ENCODE results near the gene USP17L5. TPM values are rescaled to one million over a fixed set of nuclear protein-coding genes. Genes with fewer than 3 reads are reported as not detected.
"Not testable (repeated sequence)": the region's sequence is repeated elsewhere in the genome, so short reads cannot be mapped to it uniquely, and the experiment has no call there.

USP17L5 gene, protein sequence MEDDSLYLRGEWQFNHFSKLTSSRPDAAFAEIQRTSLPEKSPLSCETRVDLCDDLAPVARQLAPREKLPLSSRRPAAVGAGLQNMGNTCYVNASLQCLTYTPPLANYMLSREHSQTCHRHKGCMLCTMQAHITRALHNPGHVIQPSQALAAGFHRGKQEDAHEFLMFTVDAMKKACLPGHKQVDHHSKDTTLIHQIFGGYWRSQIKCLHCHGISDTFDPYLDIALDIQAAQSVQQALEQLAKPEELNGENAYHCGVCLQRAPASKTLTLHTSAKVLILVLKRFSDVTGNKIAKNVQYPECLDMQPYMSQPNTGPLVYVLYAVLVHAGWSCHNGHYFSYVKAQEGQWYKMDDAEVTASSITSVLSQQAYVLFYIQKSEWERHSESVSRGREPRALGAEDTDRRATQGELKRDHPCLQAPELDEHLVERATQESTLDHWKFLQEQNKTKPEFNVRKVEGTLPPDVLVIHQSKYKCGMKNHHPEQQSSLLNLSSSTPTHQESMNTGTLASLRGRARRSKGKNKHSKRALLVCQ
- polyA plus RNA-seq (ENCODE audit: insufficient read length in 3 of 3) = not detected
- long read RNA-seq, donor 1 = 0 reads
- long read RNA-seq, donor 2 = 0 reads
- long read RNA-seq, donor 3 = 0 reads
- long read RNA-seq, donor 4 = 0 reads
- long read RNA-seq, donor 5 = 0 reads
- long read RNA-seq, donor 6 = 0 reads
- long read RNA-seq, donor 7 = 0 reads
- long read RNA-seq, donor 8 = 0 reads
- long read RNA-seq, donor 9 = 0 reads
- long read RNA-seq, donor 10 = 0 reads
- long read RNA-seq, donor 11 = 0 reads
- long read RNA-seq, donor 12 = 0 reads
- long read RNA-seq, donor 13 = 0 reads
- long read RNA-seq, donor 14 = 0 reads
- long read RNA-seq, donor 15 = 0 reads
- long read RNA-seq, donor 16 = 0 reads

DNA sequence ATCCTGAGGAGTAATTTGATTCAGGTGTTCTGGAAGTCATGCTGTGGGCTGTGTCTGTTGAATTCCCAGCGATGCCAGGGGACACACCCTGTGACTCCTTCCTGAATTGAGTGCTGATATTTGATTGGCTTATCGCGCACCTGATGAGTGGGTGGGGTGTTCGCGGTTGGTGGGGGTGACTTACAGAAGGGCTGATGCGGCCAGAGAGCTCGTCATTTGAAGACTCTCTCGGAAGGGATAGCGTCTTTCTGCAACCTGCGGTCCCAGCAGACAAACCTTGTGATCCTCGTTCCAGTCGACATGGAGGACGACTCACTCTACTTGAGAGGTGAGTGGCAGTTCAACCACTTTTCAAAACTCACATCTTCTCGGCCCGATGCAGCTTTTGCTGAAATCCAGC is at the start of gene USP17L5:
Gene USP17L5, plus strand, starts transcription at position 301 of the 400 bp plus-strand sequence. Its CDS starts 0 bp downstream, at position 301.
- DNase-seq (ENCODE audit: extremely low read depth in 1 of 11, low read depth in 9 of 11, low spot score in 4 of 11) = not testable (repeated sequence)

- DNase-seq (ENCODE audit: extremely low read depth in 1 of 11, low read depth in 9 of 11, low spot score in 4 of 11) = not testable (repeated sequence)
These were observed 15.0 kb upstream of the USP17L5 start for GRCh38 chr4:9324191-9324590.

DNA sequence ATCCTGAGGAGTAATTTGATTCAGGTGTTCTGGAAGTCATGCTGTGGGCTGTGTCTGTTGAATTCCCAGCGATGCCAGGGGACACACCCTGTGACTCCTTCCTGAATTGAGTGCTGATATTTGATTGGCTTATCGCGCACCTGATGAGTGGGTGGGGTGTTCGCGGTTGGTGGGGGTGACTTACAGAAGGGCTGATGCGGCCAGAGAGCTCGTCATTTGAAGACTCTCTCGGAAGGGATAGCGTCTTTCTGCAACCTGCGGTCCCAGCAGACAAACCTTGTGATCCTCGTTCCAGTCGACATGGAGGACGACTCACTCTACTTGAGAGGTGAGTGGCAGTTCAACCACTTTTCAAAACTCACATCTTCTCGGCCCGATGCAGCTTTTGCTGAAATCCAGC is 14.3 kb upstream of the USP17L5 start, which contains the start of gene USP17L24:
Gene USP17L24, plus strand, starts transcription at position 301 of the 400 bp plus-strand sequence. Its CDS starts 0 bp downstream, at position 301.
- DNase-seq (ENCODE audit: extremely low read depth in 1 of 11, low read depth in 9 of 11, low spot score in 4 of 11) = not testable (repeated sequence)

GRCh38 chr4:9329611-9330010 is 9.6 kb upstream of the USP17L5 start, which contains the start of gene USP17L25:
Gene USP17L25, plus strand, starts transcription at chr4:9329911. Its CDS starts 0 bp downstream, at chr4:9329911.
- DNase-seq (ENCODE audit: extremely low read depth in 1 of 11, low read depth in 9 of 11, low spot score in 4 of 11) = not testable (repeated sequence)

- DNase-seq (ENCODE audit: extremely low read depth in 1 of 11, low read depth in 9 of 11, low spot score in 4 of 11) = not testable (repeated sequence)
These were observed 4.8 kb upstream of the USP17L5 start, which contains the start of gene USP17L26 for GRCh38 chr4:9334358-9334757. Gene USP17L26, plus strand, starts transcription at chr4:9334658. Its CDS starts 0 bp downstream, at chr4:9334658.

- DNase-seq (ENCODE audit: extremely low read depth in 1 of 11, low read depth in 9 of 11, low spot score in 4 of 11) = not testable (repeated sequence)
These were observed 4.6 kb downstream of the USP17L5 start, which contains the start of gene USP17L27 for GRCh38 chr4:9343848-9344247. Gene USP17L27, plus strand, starts transcription at chr4:9344148. Its CDS starts 0 bp downstream, at chr4:9344148.

DNA sequence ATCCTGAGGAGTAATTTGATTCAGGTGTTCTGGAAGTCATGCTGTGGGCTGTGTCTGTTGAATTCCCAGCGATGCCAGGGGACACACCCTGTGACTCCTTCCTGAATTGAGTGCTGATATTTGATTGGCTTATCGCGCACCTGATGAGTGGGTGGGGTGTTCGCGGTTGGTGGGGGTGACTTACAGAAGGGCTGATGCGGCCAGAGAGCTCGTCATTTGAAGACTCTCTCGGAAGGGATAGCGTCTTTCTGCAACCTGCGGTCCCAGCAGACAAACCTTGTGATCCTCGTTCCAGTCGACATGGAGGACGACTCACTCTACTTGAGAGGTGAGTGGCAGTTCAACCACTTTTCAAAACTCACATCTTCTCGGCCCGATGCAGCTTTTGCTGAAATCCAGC is 9.4 kb downstream of the USP17L5 start, which contains the start of gene USP17L28:
Gene USP17L28, plus strand, starts transcription at position 301 of the 400 bp plus-strand sequence. Its CDS starts 0 bp downstream, at position 301.
- not testable (repeated sequence) for DNase-seq (ENCODE audit: extremely low read depth in 1 of 11, low read depth in 9 of 11, low spot score in 4 of 11)

GRCh38 chr4:9350866-9351265 is 11.7 kb downstream of the USP17L5 start:
- DNase-seq (ENCODE audit: extremely low read depth in 1 of 11, low read depth in 9 of 11, low spot score in 4 of 11) = not testable (repeated sequence)

GRCh38 chr4:9353338-9353737 is 14.1 kb downstream of the USP17L5 start, which contains the start of gene USP17L29:
Gene USP17L29, plus strand, starts transcription at chr4:9353638. Its CDS starts 0 bp downstream, at chr4:9353638.
- not testable (repeated sequence) for DNase-seq (ENCODE audit: extremely low read depth in 1 of 11, low read depth in 9 of 11, low spot score in 4 of 11)

DNA sequence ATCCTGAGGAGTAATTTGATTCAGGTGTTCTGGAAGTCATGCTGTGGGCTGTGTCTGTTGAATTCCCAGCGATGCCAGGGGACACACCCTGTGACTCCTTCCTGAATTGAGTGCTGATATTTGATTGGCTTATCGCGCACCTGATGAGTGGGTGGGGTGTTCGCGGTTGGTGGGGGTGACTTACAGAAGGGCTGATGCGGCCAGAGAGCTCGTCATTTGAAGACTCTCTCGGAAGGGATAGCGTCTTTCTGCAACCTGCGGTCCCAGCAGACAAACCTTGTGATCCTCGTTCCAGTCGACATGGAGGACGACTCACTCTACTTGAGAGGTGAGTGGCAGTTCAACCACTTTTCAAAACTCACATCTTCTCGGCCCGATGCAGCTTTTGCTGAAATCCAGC is 23.6 kb downstream of the USP17L5 start, which contains the start of gene USP17L30:
Gene USP17L30, plus strand, starts transcription at position 301 of the 400 bp plus-strand sequence. Its CDS starts 0 bp downstream, at position 301.
- not testable (repeated sequence) for DNase-seq (ENCODE audit: extremely low read depth in 1 of 11, low read depth in 9 of 11, low spot score in 4 of 11)

GRCh38 chr4:9379881-9380280 is 40.7 kb downstream of the USP17L5 start:
- DNase-seq (ENCODE audit: extremely low read depth in 1 of 11, low read depth in 9 of 11, low spot score in 4 of 11) = not testable (repeated sequence)

DNA sequence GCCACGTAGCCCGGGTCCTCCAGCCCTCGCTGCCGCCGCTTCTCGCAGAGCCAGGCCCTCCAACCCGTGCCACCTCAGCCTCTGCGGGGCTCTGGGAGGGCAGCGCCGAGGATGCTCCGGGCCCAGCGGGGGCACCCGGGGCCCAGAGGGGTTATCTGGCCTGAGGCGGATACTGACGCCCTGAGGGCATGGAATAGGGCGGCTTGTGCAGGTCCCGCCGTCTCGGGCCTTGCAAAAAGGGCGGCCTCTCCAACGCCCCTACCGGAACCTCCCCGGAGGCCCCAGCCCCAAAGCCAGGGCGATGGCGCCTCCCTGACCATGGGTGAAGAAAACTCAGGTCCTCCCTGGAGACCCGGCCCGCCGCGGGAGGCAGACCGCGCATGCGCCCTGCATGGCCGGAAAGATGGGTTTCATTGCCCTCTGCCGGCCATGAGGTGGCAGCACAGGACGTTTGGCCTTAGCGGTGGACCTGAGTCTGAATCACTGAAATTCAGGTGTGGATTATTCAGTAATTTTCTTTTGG is 41.9 kb downstream of the USP17L5 start:
- peak in 6 of 11 donors; percentile 3 to 23 (median 6) for DNase-seq (ENCODE audit: extremely low read depth in 1 of 11, low read depth in 9 of 11, low spot score in 4 of 11)

DNA sequence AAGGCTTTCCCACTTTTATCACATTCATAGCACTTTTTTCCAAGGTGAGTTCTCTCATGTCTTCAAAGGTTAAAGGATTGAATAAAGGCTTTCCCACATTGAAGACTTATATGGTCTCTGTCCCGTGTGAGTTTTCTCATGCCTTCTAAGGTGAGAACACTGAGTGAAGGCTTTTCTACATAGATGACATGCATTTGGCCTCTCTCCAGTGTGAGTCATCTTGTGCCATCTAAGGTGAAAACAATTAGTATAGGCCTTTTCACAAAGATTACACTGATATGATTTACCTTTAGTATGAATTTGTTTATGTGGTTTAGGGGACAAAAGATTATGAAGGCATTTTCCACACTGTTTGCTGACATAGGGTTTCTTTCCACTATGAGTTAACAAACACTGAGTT is 44.9 kb downstream of the USP17L5 start:
- no peak for DNase-seq (ENCODE audit: extremely low read depth in 1 of 11, low read depth in 9 of 11, low spot score in 4 of 11)

DNA sequence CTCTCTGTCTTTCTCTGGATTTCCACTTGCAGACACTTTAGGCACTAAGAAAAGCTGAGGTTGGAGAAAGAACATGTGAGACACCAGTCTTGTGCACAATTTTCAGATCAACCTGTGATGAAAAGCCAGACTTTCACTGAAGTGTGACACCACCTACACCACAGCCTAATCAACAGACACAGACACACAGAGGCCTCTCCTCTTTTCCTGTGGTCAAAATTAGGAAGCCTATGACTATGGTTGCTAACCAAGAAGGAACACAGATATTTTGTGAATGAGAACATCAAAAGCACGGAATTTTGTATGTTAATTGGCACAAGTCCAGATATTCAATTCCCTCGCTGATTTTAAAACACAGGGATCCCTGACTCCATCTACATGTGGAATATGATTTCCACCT is 49.8 kb downstream of the USP17L5 start:
- not testable (repeated sequence) for DNase-seq (ENCODE audit: extremely low read depth in 1 of 11, low read depth in 9 of 11, low spot score in 4 of 11)

Other genes starting within 250 kb of the USP17L5 start
- gene FAM90A26, start 169.0 kb upstream of the USP17L5 start, polyA plus RNA-seq (ENCODE audit: insufficient read length in 3 of 3) = under 1 TPM in 2 of 3 donors, not detected in 1; 0.11 to 0.20 TPM
- gene USP17L10, start 128.7 kb upstream of the USP17L5 start, polyA plus RNA-seq (ENCODE audit: insufficient read length in 3 of 3) = not detected
- not detected for gene USP17L11, start 124.0 kb upstream of the USP17L5 start, polyA plus RNA-seq (ENCODE audit: insufficient read length in 3 of 3)
- gene USP17L12, start 119.3 kb upstream of the USP17L5 start, polyA plus RNA-seq (ENCODE audit: insufficient read length in 3 of 3) = not detected
- gene USP17L13, start 114.5 kb upstream of the USP17L5 start, polyA plus RNA-seq (ENCODE audit: insufficient read length in 3 of 3) = not detected
- not detected for gene USP17L15, start 105.0 kb upstream of the USP17L5 start, polyA plus RNA-seq (ENCODE audit: insufficient read length in 3 of 3)
- gene USP17L17, start 95.5 kb upstream of the USP17L5 start, polyA plus RNA-seq (ENCODE audit: insufficient read length in 3 of 3) = not detected
- not detected for gene USP17L18, start 90.8 kb upstream of the USP17L5 start, polyA plus RNA-seq (ENCODE audit: insufficient read length in 3 of 3)
- gene USP17L19, start 86.0 kb upstream of the USP17L5 start, polyA plus RNA-seq (ENCODE audit: insufficient read length in 3 of 3) = not detected
- gene USP17L20, start 81.3 kb upstream of the USP17L5 start, polyA plus RNA-seq (ENCODE audit: insufficient read length in 3 of 3) = not detected
- gene USP17L21, start 76.5 kb upstream of the USP17L5 start, polyA plus RNA-seq (ENCODE audit: insufficient read length in 3 of 3) = not detected
- gene USP17L22, start 71.8 kb upstream of the USP17L5 start, polyA plus RNA-seq (ENCODE audit: insufficient read length in 3 of 3) = not detected
- gene USP17L24, start 14.2 kb upstream of the USP17L5 start, polyA plus RNA-seq (ENCODE audit: insufficient read length in 3 of 3) = not detected
- gene USP17L25, start 9.5 kb upstream of the USP17L5 start, polyA plus RNA-seq (ENCODE audit: insufficient read length in 3 of 3) = not detected
- not detected for gene USP17L26, start 4.7 kb upstream of the USP17L5 start, polyA plus RNA-seq (ENCODE audit: insufficient read length in 3 of 3)
- not detected for gene USP17L27, start 4.7 kb downstream of the USP17L5 start, polyA plus RNA-seq (ENCODE audit: insufficient read length in 3 of 3)
- gene USP17L28, start 9.5 kb downstream of the USP17L5 start, polyA plus RNA-seq (ENCODE audit: insufficient read length in 3 of 3) = not detected
- not detected for gene USP17L29, start 14.2 kb downstream of the USP17L5 start, polyA plus RNA-seq (ENCODE audit: insufficient read length in 3 of 3)
- gene USP17L30, start 23.7 kb downstream of the USP17L5 start, polyA plus RNA-seq (ENCODE audit: insufficient read length in 3 of 3) = not detected
- gene DEFB131A, start 105.0 kb downstream of the USP17L5 start, polyA plus RNA-seq (ENCODE audit: insufficient read length in 3 of 3) = not detected